NCI-H2171 (cell line): Measurements from ENCODE around the gene GALNT14.

Source experiments
- DNase-seq: peaks from one replicate; lab custom pipeline; 2025; lab: John Stamatoyannopoulos, UW

Gene GALNT14

DNA sequence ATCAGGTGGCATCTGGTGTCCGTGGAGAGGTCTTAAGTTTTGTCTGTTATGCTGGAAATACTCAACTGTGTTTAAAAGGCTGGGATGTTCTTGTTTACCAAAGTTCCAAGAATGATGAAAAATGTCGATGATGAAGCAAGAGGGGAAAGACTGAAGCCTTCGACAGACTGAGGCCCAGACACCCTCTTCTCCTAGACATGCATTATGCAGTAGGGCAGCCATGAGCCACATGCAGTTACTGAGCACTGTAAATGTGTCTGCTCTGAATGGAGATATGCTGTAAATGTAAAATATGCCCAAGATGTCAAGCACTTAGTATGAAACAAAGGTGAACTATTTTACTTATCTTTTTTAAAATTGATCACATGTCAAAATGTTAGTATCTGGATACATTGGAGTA is 163.1 kb downstream of the GALNT14 start:
- DNase-seq, result no peak

DNA sequence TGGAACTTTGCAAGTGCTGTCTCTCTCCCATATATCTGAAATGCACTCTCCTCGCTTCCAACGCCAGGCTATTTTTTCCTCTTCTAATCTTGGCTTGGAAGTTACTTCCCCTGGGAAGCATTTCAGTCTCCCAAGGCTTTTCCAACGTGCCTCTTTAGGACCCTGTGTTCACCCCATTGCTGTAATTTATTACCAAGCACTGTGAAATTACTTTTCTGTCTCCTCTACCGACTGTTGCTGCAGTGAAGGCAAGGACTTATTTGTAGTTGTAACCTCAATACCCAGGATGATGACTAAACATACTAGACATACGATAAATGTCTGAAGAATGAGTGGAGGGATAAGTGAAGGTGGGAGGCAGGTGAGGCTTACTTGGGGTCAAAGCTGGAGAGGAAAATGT is 163.7 kb downstream of the GALNT14 start:
- no peak for DNase-seq

DNA sequence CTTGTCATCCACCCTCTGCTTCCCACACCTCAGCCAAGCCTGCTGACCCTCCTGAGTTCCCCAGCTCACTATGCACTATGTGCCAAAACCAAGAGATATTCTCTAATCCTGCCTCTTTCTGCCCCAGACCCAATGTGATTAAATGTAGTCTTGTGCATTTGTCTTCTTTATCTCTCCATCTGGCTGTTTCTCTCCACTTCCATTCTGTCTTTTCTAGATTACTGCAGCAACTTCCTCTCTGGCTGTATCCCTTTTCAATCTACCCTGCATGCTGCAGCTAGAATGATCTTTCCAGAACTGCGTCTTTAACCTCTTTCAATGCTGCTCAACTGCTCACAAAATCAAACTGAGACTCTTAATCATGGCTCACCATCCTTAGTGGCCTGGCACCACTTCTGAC is 164.1 kb downstream of the GALNT14 start:
- no peak for DNase-seq

DNA sequence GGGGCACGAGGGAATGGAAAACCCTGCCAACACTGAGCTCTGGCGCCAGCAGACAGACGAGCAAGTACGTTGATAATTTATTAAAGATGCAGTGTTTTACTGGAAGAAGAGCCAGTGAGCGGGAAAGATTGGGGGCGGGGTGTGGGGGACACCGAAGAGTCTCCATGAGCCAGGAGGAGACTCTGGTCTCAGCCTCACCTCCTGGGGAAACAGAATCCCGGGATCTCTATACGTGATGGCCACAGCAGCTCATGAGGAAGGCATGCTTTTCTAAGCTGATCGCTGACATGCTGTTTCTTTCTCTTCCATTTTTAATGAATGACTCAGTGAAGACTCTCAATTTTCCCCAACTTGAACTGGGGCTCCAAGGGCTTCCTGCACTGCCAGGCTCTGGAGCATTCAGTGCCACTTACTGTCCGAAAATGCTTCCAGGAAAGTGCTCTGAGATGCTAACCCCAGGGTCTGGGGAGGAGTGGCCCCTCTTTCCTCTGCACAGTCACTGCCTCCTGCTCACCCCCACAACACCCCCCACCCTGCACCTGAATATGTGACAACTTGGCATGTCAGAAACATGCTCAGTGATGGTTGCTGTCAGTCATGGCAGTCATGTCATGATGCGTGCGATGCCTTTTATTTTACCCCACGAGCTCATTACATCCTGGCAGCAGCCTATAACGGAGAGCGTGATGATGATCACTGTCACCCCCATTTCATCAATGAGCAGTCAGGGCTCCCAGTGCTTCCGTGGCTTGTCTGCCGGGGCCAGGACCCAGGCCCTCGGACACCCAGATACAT is 166.8 kb downstream of the GALNT14 start:
- DNase-seq, result no peak

DNA sequence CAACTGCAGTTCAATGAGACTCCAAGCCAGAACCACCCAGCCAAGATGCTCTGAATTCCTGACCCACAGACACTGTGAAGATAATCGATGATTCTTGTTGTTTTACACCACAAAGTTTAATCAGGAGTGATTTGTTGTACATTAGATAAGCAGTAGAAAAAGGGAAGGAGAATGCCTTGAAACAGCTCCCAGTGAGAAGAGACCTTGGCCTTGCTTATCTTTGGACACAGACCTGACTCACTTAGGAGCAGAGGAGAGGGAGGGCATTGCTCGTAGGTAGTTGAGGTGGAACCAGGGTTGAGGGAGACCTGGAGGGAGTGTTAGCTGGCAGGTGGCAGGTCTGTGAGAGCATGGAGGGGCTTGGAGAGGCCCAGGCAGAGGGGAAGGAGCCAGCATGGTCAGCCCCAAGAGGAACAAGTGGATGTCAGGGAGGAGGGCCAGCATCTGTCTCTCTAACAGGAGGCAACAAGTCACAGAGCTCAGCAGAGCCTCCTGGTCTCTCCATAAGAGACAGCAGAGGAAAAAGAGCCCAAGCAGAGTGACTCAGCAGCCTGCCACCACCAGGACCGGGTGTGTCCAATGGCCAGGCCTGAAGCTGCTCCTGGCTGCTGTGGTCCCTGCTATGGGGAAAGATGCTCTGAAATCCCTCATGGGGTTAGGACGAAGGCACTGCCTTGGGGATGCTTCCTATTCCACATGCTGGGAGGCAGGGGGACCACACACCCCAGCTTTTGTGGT is 169.4 kb downstream of the GALNT14 start:
- no peak for DNase-seq

DNA sequence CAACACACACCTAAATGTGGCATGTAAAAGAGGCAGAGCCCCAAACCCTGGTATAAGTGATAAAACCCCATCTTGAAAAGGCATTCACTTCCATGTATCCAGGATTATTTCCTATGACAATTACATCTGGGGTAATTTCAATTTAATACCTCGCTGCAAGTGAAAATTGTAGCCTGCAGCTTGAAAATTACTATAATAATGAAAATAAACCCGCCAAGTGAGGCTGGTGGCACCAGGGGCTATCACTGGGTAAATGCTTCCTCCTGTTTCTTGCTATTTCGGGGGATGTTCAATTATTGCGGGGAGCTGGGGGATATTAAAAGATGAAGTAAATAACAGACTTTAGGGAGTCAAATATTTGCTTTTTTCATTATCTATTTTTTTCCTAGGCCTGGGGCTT is 171.5 kb downstream of the GALNT14 start:
- no peak for DNase-seq

DNA sequence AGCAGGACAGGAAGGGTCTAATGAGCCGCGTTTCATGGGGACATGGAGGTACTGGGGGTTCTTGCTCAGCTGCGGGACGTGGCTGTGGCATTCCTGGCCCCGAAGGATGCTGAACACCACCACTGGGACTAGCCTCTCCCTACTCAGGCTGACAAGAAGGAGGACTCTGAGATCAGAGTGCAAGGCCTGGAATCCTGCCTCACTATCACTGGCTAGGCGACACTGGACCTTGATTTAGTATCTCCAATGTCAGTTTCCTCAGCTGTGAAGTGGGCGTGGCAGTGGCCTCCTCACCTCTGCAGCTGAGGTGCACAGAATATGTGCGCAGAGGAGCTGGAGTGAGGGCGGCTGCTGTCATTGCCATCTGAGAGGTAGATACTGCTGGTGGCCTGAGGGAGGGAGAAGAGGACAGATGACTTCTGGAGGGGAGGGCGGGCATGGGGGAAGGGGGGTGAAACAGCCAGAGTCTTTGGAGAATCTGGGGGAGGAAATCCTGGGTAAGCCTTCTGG is 173.2 kb downstream of the GALNT14 start:
- DNase-seq, result no peak

DNA sequence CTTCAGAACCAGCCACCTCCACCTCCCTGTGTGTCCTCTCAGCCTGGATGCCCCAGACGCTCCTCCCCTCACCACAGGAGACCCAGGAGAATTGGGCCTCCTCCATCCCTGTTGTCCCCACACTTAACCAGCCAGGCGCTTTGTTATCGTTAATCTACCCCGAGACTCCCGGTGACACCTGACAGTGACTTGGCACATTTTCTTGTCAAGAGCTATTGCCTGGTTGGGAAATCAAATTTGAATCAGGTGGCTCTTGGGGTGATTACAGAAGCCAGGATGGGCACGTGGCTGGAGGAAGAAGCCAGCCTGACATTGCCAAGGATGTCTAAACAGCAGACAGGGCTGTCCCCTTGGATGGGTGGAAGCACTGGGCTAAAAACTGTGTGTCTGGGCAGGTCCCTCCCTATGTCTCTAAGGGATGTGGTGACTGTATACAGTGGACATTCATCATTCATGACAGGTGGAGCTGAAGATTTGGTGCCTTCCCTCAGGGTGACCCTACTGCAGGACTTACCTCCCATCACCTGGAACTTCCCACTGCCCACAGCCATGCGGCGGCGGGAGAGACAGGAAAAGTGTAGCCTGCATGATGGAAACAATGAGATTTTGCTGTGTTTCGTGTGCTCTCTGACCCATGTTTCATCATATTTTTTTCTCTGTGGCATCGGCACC is 173.8 kb downstream of the GALNT14 start:
- no peak for DNase-seq

DNA sequence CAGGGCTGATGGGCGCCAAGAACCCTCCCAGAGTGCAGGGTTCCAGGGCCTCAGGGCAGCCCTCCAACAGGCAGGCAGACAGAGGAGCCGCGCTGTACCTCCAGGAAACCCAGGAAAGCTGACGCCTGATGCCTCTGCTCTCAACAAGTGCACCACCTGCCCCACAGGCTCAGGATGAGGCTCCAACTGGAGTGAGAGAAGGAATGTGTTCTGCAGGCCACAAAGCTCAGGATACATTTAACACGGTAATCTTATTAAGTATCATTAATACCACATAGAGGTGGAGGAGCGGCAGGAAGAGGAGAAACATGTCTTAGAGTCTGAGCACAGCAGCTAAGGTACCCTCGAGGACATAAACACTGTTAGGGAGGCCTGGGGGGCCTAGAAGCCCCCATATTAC is 175.1 kb downstream of the GALNT14 start:
- no peak for DNase-seq

DNA sequence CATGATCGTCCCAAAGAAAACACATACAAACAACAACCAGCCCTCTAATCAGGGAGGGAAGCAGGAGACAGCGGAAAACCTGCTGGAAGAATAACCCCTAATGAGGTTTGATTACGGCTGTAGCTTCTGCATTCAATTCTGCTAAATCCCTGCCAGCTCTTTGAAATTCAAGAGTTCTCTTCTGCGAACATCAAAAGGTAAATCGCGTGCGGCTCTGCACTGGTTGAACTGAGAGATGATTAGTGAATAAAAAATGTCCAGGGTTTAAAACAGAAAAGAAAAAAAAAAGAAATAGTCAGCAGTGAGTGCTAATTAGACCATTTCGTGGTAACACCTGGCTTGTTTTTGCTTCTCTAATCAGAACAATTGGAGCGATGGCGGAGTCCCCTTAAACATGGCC is 178.0 kb downstream of the GALNT14 start:
- DNase-seq, result no peak

DNA sequence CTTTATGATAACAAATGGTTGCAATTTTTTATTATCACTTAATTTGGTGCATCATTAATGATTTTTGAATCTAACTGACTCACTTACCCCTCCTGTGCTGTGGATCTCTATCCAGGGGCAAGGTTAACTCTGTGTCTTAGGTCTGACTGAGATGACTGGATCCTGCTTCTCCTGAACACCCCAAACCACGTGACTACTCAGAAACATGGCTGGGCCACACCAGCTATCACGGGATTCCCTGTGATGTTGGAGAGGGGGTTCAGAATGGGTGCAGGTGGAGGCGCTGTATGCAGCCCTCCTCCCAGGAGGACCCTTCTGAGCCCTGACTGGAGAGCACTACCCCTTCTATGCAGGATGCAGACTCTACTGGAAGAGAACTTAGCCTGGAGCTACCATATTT is 178.6 kb downstream of the GALNT14 start:
- no peak for DNase-seq

DNA sequence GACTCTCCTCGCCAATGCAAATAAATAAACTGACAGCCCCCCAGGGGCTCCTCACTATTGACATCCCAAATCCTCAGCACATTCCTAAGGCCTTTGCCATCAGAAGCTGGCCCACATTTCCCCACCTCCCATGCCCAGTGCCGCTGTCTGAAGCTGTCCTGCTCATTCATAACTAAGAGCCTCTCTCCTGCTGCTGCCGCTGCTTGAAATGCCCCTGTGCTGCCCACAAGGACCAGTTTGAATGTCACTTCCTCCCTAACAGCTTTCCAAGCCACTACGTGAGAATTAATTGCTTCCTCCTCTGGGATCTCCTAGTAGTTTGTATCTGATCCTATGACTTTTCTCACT is 179.3 kb downstream of the GALNT14 start:
- no peak for DNase-seq

DNA sequence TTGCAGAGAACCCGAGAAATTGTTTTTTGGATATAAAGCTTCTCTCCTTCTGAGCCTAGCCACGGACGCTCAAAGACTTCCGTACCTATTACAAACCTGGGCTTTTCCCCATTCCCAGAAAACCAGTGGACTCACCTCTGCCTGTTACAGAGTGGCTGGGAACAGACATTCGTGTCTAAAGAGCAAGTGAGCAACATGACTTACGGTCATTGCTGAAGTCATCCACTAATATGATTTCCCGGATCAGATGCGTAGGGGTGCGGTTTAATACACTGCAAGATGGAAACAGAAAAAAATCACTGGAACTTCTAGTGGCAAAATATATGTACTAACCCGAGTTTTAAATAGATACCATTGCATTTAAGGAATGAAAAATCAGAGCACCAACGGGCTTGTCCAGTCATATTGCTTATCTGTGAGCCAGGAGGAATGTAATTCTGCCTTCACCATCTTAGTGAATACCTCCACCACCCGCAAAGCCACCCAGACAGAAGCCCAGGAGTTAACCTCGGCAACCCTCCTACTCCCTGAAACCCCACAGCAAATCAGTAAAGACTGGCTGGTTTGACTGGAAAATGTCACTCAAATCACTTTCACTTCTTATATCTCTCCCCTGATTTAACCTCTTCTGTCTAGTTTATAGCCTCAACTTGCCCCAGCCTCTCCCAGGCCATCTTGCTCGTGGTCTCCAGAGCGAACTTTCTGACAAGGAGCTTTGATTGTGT is 179.9 kb downstream of the GALNT14 start:
- DNase-seq, result no peak

DNA sequence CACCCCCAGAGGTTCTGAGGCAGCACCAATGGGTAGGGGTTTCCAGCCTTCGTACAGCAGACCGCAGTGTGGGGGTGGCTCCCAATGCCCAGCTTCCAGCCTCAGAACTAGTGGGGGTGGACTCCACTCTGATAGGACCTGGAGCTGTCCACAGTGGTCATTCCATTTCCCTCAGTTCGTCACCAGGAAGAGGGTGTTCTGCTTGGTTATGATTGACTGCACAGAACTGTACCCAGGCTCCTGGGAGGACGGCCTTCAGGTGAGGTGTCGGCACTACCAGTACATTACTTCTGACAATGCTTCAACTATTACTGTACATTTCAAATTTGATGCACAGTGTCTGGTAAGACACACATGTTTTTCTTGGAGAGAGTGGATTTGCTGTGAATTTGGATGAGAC is 180.6 kb downstream of the GALNT14 start:
- no peak for DNase-seq

DNA sequence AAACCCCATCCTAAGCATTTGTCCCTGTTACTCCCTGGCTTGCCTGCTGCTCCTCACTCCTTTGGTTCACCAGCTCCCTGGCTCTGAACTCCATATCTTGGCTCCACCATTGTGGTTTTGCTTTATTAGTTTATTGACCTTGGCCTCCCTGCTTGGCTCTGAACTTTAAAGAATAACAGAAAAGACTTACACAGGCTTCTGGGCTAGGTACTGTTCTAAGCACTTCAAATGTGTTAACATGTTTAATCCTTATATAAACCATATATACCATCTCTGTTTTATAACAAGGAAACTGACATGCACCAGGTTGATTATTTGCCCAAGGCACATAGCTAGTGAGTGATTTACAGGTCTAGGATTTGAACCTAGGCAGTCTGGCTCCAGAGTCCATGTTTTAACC is 181.2 kb downstream of the GALNT14 start:
- no peak for DNase-seq

DNA sequence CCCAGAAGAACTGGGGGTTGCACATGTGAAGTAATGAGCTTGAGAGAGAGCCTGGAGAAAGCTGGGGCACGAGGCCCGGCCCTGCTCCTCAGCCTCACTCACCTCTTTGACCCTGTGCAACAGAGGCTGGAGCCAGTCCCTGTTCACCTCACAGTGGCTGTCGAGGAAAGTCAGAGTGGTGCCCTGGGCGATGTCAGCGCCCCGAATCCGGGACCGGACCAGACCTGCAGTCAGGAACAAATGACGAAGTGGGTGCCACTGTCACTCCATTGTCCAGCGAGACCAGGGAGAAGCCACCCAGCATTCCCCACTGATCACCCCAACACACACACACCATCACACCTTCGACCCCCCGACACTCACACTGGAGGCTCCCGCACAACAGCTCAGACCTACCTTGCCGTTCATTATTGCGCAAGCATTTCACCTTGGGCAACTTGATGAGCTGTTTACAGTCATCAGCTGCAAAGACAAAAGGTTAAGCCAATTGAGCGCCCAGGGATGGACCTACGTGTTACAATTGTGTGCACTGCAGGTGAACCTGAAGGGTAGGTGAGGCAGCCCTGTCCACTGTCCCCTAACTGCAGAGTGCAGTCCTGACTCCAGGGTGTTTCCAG is 182.6 kb downstream of the GALNT14 start:
- no peak for DNase-seq

DNA sequence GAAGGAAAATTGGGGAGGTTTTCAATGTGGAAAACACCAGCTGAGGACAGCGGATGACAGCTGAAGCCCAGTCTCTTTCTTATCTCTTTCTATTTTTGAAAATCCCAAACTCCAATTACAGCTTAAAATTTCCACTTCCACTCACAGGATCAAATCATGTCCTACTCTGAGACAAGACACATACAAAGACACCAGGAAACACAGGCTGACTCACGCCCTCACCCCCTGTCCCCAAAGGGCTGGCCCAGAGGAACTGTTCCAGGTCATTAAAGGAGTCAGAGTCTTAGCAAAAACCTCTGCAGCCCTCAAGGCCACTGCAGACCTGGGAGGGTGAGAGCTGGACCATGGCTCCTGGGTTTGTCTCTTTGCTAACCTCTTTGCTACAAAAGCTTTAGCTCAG is 187.9 kb downstream of the GALNT14 start:
- no peak for DNase-seq

DNA sequence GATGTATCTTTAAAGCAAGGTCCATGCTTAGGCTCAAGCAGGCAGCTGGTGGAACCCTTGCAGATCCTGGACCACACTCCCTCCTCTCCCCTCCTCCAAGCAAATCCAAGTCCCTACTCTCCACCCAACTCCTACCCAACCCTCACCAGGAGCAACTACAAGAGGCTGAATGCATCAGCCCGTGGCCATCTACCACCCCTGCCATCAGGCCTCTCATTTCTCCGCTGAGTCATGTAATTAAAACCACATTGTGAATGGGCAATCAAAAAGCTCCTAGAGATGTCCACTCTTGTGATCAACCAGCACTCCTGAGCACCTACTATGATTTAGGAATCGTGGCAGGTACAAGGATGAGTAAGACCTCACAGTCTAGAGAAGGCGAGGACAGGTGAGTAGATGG is 188.8 kb downstream of the GALNT14 start:
- DNase-seq, result no peak

DNA sequence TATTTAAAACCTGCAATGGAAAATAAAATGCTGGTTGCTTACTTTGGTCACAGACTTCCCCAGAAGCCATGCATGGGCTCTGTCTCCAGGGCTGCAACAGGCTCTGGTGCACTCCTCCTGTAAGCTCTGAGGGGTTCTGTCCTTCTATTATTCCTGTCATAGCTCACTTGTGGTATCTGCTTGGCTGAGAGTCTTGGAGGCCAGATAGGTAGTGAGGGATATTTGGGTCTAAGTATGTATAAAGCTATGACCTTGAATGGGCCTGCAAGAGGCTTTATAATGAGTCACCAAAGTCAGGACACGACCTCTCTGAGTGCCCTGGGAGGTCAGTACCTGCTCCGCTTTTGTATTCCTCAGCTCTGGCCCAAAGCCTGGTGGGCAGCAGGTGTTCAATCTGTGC is 189.4 kb downstream of the GALNT14 start:
- no peak for DNase-seq

DNA sequence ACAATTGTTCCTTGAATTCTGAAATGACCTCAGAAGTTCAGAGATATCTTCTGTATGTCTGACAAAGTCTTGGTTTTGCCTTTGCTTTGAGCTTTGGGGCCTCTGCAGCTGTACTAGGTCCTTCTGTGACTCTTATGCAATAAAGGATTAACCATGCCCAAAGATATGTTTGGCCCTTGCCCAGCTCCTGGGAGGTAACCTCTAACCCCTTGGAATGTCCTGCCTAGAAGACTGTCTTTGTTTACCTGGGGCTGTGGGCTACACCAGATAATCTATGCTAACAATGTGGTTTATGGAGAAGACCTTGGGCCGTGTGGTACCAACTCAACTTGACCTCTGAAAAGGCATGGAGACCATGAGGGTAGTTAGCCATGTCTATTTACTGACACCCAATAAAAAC is 190.1 kb downstream of the GALNT14 start:
- no peak for DNase-seq

DNA sequence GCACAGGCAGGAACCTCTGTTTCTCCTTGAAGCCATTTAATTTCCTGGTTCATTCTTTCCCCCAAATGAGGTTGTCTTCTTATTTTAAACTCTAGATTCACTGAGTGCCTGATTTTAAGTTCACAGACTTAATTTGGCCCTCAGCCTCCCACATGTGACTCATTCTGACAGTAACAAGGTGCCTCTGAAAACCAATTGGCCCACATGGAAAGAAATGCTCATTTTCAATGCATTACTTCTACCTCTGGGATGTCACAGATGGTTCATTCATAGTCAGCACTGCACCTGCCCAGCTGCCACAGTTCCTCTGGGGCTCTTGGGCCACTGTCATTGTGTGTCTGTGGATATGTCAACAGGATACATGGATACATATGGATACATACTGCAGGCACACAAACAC is 190.6 kb downstream of the GALNT14 start:
- DNase-seq, result no peak

DNA sequence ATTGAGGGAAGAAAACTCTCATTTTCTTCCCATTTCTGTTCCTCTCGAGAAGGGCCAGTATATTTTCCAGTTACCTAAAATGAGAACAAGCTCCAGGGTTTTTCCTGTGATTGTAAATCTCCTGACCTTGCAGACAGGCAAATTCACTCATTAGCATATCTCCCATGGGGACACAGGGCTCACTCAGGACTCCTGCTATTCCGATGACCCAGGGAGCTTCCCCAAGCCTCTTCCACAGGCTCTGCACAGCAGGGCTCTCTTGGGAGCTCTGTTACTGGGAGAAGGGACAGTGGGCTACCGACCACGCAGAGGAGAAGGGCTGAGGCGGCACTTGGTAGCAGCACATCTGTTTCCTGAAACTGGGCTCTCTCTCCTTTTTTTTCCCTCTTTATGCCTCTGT is 195.8 kb downstream of the GALNT14 start:
- DNase-seq, result no peak
